Gastrocnemius medialis (tissue), 4 donors: ENCODE data around the gene TECTA. TPM values are rescaled to one million over a fixed set of nuclear protein-coding genes. Genes with fewer than 3 reads are reported as not detected.
"Not testable (repeated sequence)": the region's sequence is repeated elsewhere in the genome, so short reads cannot be mapped to it uniquely, and the experiment has no call there.

Experiments
- ATAC-seq, 2 donors: fragments of 150-250 bp; one replicate each; pipeline ENCODE4 v1.9.1; 2016
- DNase-seq, 2 donors: peaks; one replicate each; pipeline ENCODE4 v3.0.0-alpha.2; 2019
- H3K27ac ChIP-seq, 4 donors: fragments of 200-600 bp; sonication (generic); 1 replicate in 1 of 4; 2 replicates in 3 of 4; pipeline ENCODE4 v1.5.1; 2016 to 2018; ENCODE audit warnings: mild to moderate bottlenecking in 2 of 4, moderate library complexity in 1 of 4
- H3K27me3 ChIP-seq, 3 donors: fragments of 200-600 bp; sonication (generic) in 2 of 3; 1 replicate in 1 of 3; 2 replicates in 2 of 3; pipeline versions ENCODE4 v1.5.1 to v1.6.0; 2016 to 2019; ENCODE audit warnings: mild to moderate bottlenecking in 1 of 3, moderate library complexity in 1 of 3
- H3K36me3 ChIP-seq, 2 donors: fragments of 200-600 bp; sonication (generic) in 1 of 2; one replicate each; pipeline ENCODE4 v1.5.1; 2017 to 2018
- H3K4me1 ChIP-seq, 2 donors: fragments of 200-600 bp; sonication (generic) in 1 of 2; one replicate each; pipeline ENCODE4 v1.5.1; 2016 to 2017; ENCODE audit warnings: mild to moderate bottlenecking in 2 of 2
- H3K4me3 ChIP-seq, 4 donors: fragments of 200-600 bp; sonication (generic) in 3 of 4; 1 replicate in 1 of 4; 2 replicates in 3 of 4; pipeline ENCODE4 v1.5.1; 2016 to 2019; ENCODE audit warnings: mild to moderate bottlenecking in 2 of 4
- H3K9me3 ChIP-seq, 3 donors: fragments of 200-600 bp; sonication (generic) in 2 of 3; 1 replicate in 1 of 3; 2 replicates in 2 of 3; pipeline ENCODE4 v1.5.1; 2016 to 2019
- POLR2A ChIP-seq, 2 donors: fragments of 450-650 bp; IDR thresholded peaks; one replicate each; pipeline ENCODE4 v1.6.1; 2017; ENCODE audit warnings: antibody characterized with exemption in 2 of 2, mild to moderate bottlenecking in 2 of 2, moderate library complexity in 2 of 2
- in situ Hi-C, 4 donors: fragments of 200-750 bp; cut with MboI; loops; one replicate each; pipeline versions ENCODE4 v1.15.0 to v1.8.0; 2017; ENCODE audit warnings: low sequenced_read_pairs in 4 of 4
- intact Hi-C: fragments of 100-400 bp; cut with DNase I; formaldehyde crosslinking; loops from one replicate; pipeline ENCODE4 v1.15.1; 2023; ENCODE audit warnings: low total_unique reads
- total RNA-seq, 4 donors: library from RNA; depleted of rRNA; stranded (reverse); fragments of >200 nt; gene quantifications; one replicate each; pipeline versions ENCODE4 v1.1.0 to v1.2.3, GENCODE V29; 2016
- TF ChIP-seq, protein P1 (sequence below), 5 experiments: fragments of 450-650 bp in 3 of 5; fragments of 200-600 bp in 2 of 5; sonication (generic) in 2 of 5; IDR thresholded peaks in 4 of 5; conservative IDR thresholded peaks in 1 of 5; 1 replicate in 4 of 5; 2 replicates in 1 of 5; pipeline ENCODE4 v1.5.1; 2016 to 2019; ENCODE audit warnings: antibody characterized with exemption in 5 of 5, mild to moderate bottlenecking in 3 of 5, moderate library complexity in 3 of 5

Gene TECTA
- total RNA-seq, 4 donors from 2014 or later = 0.17 to 1.6 (median 0.45) TPM

DNA sequence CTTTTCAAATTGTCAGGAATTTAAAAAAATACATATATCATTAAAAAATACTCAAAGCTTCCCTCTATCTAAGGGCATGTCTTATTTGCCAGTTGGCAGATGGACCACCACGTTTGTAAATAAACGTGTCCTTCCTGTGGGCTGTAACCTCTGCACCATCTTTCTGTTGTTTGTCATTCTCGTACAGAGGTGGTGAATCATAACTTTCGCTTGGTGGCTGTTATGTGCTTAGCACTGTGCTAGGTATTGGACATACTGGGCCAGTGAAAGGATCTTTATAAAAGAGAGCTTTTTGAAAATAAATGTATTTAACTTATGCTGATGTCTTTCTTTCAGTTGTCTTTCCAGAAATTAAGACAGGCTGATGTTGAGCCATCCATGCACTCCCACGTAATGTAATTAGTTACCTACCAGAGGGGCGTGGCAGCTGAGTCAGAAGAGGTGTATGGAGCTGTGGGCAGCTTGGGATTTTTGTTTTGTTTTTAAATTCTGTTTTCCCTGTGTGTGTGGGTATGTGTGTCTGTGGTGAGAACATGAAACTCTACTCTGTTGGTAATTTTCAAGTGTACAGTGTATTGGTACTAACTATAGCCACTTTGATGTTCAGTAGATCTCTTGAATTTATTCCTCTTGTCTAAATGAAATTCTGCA, 62.7 kb downstream of the TECTA start:
- Histone ChIP-seq H3K36me3 (no peaks in the 10 kb centered on the region), H3K9me3 (no peaks in the 10 kb centered on the region), H3K27me3 (no peaks in the 10 kb centered on the region), H3K4me3 (no peak overlapping the region), H3K27ac (no peak overlapping the region), H3K4me1 (no peaks in the 10 kb centered on the region)
- TF ChIP-seq, protein P1, sequence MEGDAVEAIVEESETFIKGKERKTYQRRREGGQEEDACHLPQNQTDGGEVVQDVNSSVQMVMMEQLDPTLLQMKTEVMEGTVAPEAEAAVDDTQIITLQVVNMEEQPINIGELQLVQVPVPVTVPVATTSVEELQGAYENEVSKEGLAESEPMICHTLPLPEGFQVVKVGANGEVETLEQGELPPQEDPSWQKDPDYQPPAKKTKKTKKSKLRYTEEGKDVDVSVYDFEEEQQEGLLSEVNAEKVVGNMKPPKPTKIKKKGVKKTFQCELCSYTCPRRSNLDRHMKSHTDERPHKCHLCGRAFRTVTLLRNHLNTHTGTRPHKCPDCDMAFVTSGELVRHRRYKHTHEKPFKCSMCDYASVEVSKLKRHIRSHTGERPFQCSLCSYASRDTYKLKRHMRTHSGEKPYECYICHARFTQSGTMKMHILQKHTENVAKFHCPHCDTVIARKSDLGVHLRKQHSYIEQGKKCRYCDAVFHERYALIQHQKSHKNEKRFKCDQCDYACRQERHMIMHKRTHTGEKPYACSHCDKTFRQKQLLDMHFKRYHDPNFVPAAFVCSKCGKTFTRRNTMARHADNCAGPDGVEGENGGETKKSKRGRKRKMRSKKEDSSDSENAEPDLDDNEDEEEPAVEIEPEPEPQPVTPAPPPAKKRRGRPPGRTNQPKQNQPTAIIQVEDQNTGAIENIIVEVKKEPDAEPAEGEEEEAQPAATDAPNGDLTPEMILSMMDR (IDR thresholded peaks at IDR 0.05 in 4 of 5, conservative IDR thresholded peaks at IDR 0.05 in 1 of 5) = no peak
- no peak for TF ChIP-seq POLR2A (IDR thresholded peaks at IDR 0.05)
- ATAC-seq (no peak), DNase-seq (no peak)
- in situ Hi-C loops = no loop called here
- intact Hi-C loops = no loop called here

DNA sequence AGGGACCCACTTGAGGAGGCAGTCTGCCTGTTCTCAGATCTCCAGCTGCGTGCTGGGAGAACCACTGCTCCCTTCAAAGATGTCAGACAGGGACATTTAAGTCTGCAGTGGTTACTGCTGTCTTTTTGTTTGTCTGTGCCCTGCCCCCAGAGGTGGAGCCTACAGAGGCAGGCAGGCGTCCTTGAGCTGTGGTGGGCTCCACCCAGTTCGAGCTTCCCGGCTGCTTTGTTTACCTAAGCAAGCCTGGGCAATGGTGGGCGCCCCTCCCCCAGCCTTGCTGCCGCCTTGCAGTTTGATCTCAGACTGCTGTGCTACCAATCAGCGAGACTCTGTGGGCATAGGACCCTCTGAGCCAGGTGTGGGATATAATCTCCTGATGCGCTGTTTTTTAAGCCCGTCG, 76.6 kb downstream of the TECTA start:
- H3K27me3 ChIP-seq, intact Hi-C loops, H3K27ac ChIP-seq, ATAC-seq, H3K36me3 ChIP-seq, DNase-seq, H3K4me1 ChIP-seq, H3K4me3 ChIP-seq, H3K9me3 ChIP-seq: not testable (repeated sequence)
- in situ Hi-C loops = loop anchor here in 2 of 4 donors (25.0 kb wide), 1 partner anchor 665 kb away; the partner anchor contains the start of gene GRIK4 (in 2 of the 2)

DNA sequence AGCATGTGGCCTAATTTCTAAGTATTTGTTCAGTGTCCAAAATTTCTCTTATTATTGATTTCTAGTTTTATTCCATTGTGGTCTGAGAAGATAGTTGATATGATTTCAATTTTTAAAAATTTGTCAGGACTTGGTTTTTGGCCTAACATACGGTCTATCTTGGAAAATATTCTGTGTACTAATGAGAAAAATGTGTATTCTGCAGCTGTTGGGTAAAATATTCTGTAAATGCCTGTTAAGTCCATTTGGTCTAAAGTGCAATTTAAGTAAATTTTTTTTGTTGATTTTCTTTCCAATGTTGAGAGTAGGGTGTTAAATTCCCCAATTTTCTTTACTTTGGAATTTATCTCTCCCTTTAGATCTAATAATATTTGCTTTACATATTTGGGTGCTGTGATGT, 78.3 kb downstream of the TECTA start:
- no peak for ATAC-seq
- no peak overlapping the region for H3K4me3 ChIP-seq
- in situ Hi-C loops = loop anchor here in 2 of 4 donors (25.0 kb wide), 1 partner anchor 667 kb away; the partner anchor contains the start of gene GRIK4 (in 2 of the 2)
- TF ChIP-seq, protein P1 (IDR thresholded peaks at IDR 0.05 in 4 of 5, conservative IDR thresholded peaks at IDR 0.05 in 1 of 5) = no peak
- no peak for TF ChIP-seq POLR2A (IDR thresholded peaks at IDR 0.05)
- DNase-seq = no peak
- H3K27ac ChIP-seq = no peak overlapping the region
- intact Hi-C loops = no loop called here
- no peaks in the 10 kb centered on the region for H3K27me3 ChIP-seq
- H3K9me3 ChIP-seq = no peaks in the 10 kb centered on the region
- no peaks in the 10 kb centered on the region for H3K4me1 ChIP-seq
- H3K36me3 ChIP-seq = no peaks in the 10 kb centered on the region

DNA sequence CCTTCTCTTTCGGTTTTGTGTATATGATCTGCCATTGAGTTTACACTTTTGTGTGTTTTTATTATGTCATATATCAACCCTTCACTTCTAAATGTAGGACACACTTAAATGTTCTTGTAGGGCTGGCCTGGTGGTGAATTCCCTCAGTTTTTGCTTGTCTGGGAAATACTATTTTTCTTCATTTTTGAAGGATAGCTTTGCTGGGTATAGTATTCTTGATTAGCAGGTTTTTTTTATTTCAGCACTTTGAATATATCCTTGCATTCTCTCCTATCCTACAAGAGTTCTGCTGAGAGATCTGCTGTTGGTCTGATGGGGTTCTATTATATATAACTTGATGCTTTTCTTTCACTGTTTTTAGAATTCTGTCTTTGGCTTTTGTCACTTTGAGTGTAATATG, 79.1 kb downstream of the TECTA start:
- Histone ChIP-seq H3K9me3 (no peaks in the 10 kb centered on the region), H3K4me1 (no peaks in the 10 kb centered on the region), H3K4me3 (no peak overlapping the region), H3K27me3 (no peaks in the 10 kb centered on the region), H3K27ac (no peak overlapping the region), H3K36me3 (no peaks in the 10 kb centered on the region)
- ATAC-seq (no peak), DNase-seq (no peak)
- TF ChIP-seq POLR2A (IDR thresholded peaks at IDR 0.05) = no peak
- TF ChIP-seq, protein P1 (IDR thresholded peaks at IDR 0.05 in 4 of 5, conservative IDR thresholded peaks at IDR 0.05 in 1 of 5) = no peak
- intact Hi-C loops = no loop called here
- in situ Hi-C loops = loop anchor here in 2 of 4 donors (25.0 kb wide), 1 partner anchor 668 kb away; the partner anchor contains the start of gene GRIK4 (in 2 of the 2)

DNA sequence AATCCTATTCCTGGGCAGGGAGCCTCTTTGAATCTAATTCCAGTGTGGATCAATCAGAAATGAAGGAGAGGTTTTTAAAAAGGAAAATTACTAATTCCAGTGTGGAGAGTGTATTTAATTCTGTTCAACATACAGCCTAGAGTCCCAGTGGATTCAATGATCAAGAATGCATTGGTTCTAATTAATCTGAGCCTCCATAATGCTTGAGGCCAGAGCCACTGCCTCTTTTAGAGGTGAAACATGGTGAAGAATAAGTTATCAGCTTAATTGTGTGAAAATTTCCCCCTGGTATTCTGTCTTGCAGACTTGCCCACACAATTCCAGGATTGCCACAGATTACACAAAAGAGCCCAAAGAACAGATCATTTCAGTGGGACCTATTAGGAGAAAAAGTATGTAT, 87.7 kb downstream of the TECTA start:
- H3K4me1 ChIP-seq = no peaks in the 10 kb centered on the region
- no peaks in the 10 kb centered on the region for H3K9me3 ChIP-seq
- TF ChIP-seq POLR2A (IDR thresholded peaks at IDR 0.05) = no peak
- TF ChIP-seq, protein P1 (IDR thresholded peaks at IDR 0.05 in 4 of 5, conservative IDR thresholded peaks at IDR 0.05 in 1 of 5) = no peak
- in situ Hi-C loops (loop anchor here in 2 of 4 donors (25.0 kb wide), 1 partner anchor 676 kb away; the partner anchor contains the start of gene GRIK4 (in 2 of the 2)), intact Hi-C loops (no loop called here)
- no peak overlapping the region for H3K27ac ChIP-seq
- H3K36me3 ChIP-seq = no peaks in the 10 kb centered on the region
- H3K27me3 ChIP-seq = no peaks in the 10 kb centered on the region
- no peak overlapping the region for H3K4me3 ChIP-seq
- DNase-seq (no peak), ATAC-seq (no peak)
